Liver (tissue), 9 donors: ENCODE data around the gene HDLBP. TPM values are rescaled to one million over a fixed set of nuclear protein-coding genes. Genes with fewer than 3 reads are reported as not detected.

Experiments
- DNase-seq: peaks from one replicate; pipeline ENCODE4 v3.0.0-alpha.2; 2017; ENCODE audit warnings: low spot score
- H3K27ac ChIP-seq, 2 donors: one replicate each; pipeline ENCODE4 v1.7.0; 2013; ENCODE audit warnings: inconsistent platforms in 2 of 2, low read length in 2 of 2, control low read depth in 1 of 2, low read depth in 1 of 2, mild to moderate bottlenecking in 1 of 2
- H3K27me3 ChIP-seq, 4 donors: one replicate each; pipeline versions ENCODE4 v1.6.1 to v1.7.0; 2013; ENCODE audit warnings: low read length in 3 of 4, inconsistent platforms in 1 of 4, mild to moderate bottlenecking in 1 of 4, moderate library complexity in 1 of 4; ENCODE audit not compliant: control insufficient read depth in 4 of 4, insufficient read depth in 4 of 4
- H3K36me3 ChIP-seq, 4 donors: one replicate each; pipeline versions ENCODE4 v1.6.1 to v1.7.0; 2013; ENCODE audit warnings: low read length in 3 of 4, mild to moderate bottlenecking in 3 of 4, low read depth in 1 of 4, moderate library complexity in 1 of 4; ENCODE audit not compliant: control insufficient read depth in 4 of 4, insufficient read depth in 3 of 4
- H3K4me1 ChIP-seq, 4 donors: one replicate each; pipeline versions ENCODE4 v1.6.1 to v1.7.0; 2013; ENCODE audit warnings: low read length in 3 of 4, mild to moderate bottlenecking in 3 of 4, moderate library complexity in 1 of 4; ENCODE audit not compliant: control insufficient read depth in 4 of 4, insufficient read depth in 4 of 4
- H3K4me3 ChIP-seq, 3 donors: one replicate each; pipeline versions ENCODE4 v1.6.1 to v1.7.0; 2013; ENCODE audit warnings: low read length in 3 of 3, control low read depth in 1 of 3, low read depth in 1 of 3, mild to moderate bottlenecking in 1 of 3
- H3K9ac ChIP-seq, 2 donors: one replicate each; pipeline ENCODE4 v1.7.0; 2013; ENCODE audit warnings: low read length in 2 of 2, mild to moderate bottlenecking in 2 of 2, moderate library complexity in 2 of 2, control low read depth in 1 of 2, low read depth in 1 of 2
- H3K9me3 ChIP-seq, 4 donors: one replicate each; pipeline versions ENCODE4 v1.6.1 to v1.7.0; 2013; ENCODE audit warnings: low read length in 3 of 4; ENCODE audit not compliant: control insufficient read depth in 4 of 4
- EGR1 ChIP-seq, 2 donors: IDR thresholded peaks; 2 replicates each; pipeline ENCODE4 v1.6.1; 2016 to 2018; ENCODE audit warnings: antibody characterized with exemption in 2 of 2, low read depth in 2 of 2
- FOXA1 ChIP-seq: IDR thresholded peaks from 2 replicates; pipeline ENCODE4 v1.6.1; 2016; ENCODE audit warnings: antibody characterized with exemption
- FOXA2 ChIP-seq: IDR thresholded peaks from 2 replicates; pipeline ENCODE4 v1.6.1; 2016; ENCODE audit warnings: antibody characterized with exemption
- GABPA ChIP-seq, 2 donors: IDR thresholded peaks in 1 of 2; conservative IDR thresholded peaks in 1 of 2; 2 replicates each; pipeline ENCODE4 v1.6.1; 2016; ENCODE audit warnings: antibody characterized with exemption in 2 of 2, mild to moderate bottlenecking in 1 of 2, moderate library complexity in 1 of 2
- HNF4A ChIP-seq, 2 donors: conservative IDR thresholded peaks; 2 replicates each; pipeline ENCODE4 v1.6.1; 2016; ENCODE audit warnings: antibody characterized with exemption in 2 of 2, mild to moderate bottlenecking in 2 of 2
- JUND ChIP-seq, 2 donors: IDR thresholded peaks; 2 replicates each; pipeline ENCODE4 v1.6.1; 2016; ENCODE audit warnings: antibody characterized with exemption in 2 of 2
- MAX ChIP-seq: IDR thresholded peaks from 2 replicates; pipeline ENCODE4 v1.6.1; 2016; ENCODE audit warnings: antibody characterized with exemption
- NR2F2 ChIP-seq: IDR thresholded peaks from 2 replicates; pipeline ENCODE4 v1.6.1; 2016; ENCODE audit warnings: antibody characterized with exemption
- RAD21 ChIP-seq, 2 donors: IDR thresholded peaks; 2 replicates each; pipeline ENCODE4 v1.6.1; 2016; ENCODE audit warnings: antibody characterized with exemption in 2 of 2, mild to moderate bottlenecking in 2 of 2
- RXRA ChIP-seq, 2 donors: IDR thresholded peaks; 2 replicates each; pipeline ENCODE4 v1.6.1; 2017 to 2018; ENCODE audit warnings: antibody characterized with exemption in 2 of 2, mild to moderate bottlenecking in 1 of 2
- SP1 ChIP-seq: IDR thresholded peaks from 2 replicates; pipeline ENCODE4 v1.6.1; 2018; ENCODE audit warnings: antibody characterized with exemption, mild to moderate bottlenecking
- TAF1 ChIP-seq: conservative IDR thresholded peaks from 2 replicates; pipeline ENCODE4 v1.6.1; 2016; ENCODE audit warnings: antibody characterized with exemption, mild to moderate bottlenecking
- YY1 ChIP-seq: IDR thresholded peaks from 2 replicates; pipeline ENCODE4 v1.6.1; 2016; ENCODE audit warnings: antibody characterized with exemption, mild to moderate bottlenecking
- WGBS: extraction: QIAGEN DNeasy Blood & Tissue Kit; methylation state at CpG from one replicate; pipeline ENCODE4 v1.1.7; 2013; 5-methylcytosine and 5-hydroxymethylcytosine counted together
- polyA plus RNA-seq, 2 donors: library from polyadenylated mRNA; stranded (reverse) in 1 of 2; unstranded in 1 of 2; fragments of 200-250 nt in 1 of 2; fragments of >200 nt in 1 of 2; fragmentation: Nextera tagmentation in 1 of 2; extraction: Ambion mirVana in 1 of 2; gene quantifications; one replicate each; pipeline versions ENCODE4 v1.2.1 to v1.2.3, GENCODE V29; 2013 to 2015
- total RNA-seq, 2 donors: library from RNA; depleted of rRNA; stranded (reverse); fragments of >200 nt; gene quantifications; one replicate each; pipeline ENCODE4 v1.2.3, GENCODE V29; 2014
- TF ChIP-seq, protein P1 (sequence below): IDR thresholded peaks from 2 replicates; pipeline ENCODE4 v1.6.1; 2016; ENCODE audit warnings: antibody characterized with exemption, mild to moderate bottlenecking
- TF ChIP-seq, protein P2 (sequence below): IDR thresholded peaks from 2 replicates; pipeline ENCODE4 v1.6.1; 2016; ENCODE audit warnings: antibody characterized with exemption
- TF ChIP-seq, protein P3 (sequence below): IDR thresholded peaks from 2 replicates; pipeline ENCODE4 v1.6.1; 2016; ENCODE audit warnings: antibody characterized with exemption
- donor health status: healthy.
- donor health status: healthy.
- donor health status: healthy.
- donor health status: healthy.
- donor health status: healthy.

The HDLBP gene
- total and polyA plus RNA-seq, 4 donors: 219 to 580 (median 258) TPM

DNA sequence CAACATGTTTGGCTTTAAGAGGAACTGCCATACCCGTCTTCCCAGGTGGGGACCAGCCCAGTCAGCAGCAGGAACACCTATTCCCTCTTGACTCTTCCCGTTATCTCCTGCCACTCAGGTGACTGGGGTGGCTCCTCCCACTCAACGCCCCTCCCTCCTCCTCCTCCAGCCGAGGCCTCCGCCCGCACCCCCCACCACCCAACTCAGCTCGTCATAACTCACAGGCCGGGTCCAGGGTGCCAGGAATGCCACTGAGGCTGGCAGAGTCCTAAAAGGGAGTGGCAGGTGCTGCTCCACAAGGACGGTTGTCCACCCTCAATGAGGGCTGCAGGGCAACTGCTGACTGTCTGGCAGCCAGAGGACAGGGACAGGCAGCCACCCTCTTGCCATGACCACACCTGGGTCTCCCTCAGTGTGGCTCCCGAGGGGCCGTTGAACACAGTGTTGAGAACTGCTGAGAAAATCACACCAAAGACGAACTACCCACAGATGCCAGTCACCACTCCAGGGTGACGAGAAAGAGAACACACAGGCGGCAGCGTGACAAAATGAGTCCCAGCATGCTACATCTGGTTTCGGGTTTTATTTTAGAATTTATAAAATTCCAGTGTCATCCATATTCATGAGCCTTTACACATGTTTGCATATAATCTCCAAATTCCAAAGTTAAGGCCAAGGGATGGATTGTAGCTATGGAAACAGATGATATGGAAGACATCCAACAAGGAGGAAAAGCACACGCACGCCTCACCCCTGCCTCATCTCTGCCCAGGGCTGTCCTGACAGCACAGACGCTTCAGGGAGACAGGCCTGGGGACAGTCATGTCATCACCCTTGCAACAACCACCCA lies 88.5 kb downstream of the HDLBP start:
- WGBS: 85% methylated on average over 19 of the region's 19 CpGs
- H3K27ac ChIP-seq: no peak overlapping the region
- no peaks in the 10 kb centered on the region for H3K27me3 ChIP-seq
- H3K36me3 ChIP-seq: peaks cover 26 to 57% (median 44%) of the 10 kb centered on the region in 4 donors
- no peaks in the 10 kb centered on the region for H3K9me3 ChIP-seq
- no peak for DNase-seq
- H3K4me3 ChIP-seq: no peak overlapping the region
- TF ChIP-seq, protein P1, sequence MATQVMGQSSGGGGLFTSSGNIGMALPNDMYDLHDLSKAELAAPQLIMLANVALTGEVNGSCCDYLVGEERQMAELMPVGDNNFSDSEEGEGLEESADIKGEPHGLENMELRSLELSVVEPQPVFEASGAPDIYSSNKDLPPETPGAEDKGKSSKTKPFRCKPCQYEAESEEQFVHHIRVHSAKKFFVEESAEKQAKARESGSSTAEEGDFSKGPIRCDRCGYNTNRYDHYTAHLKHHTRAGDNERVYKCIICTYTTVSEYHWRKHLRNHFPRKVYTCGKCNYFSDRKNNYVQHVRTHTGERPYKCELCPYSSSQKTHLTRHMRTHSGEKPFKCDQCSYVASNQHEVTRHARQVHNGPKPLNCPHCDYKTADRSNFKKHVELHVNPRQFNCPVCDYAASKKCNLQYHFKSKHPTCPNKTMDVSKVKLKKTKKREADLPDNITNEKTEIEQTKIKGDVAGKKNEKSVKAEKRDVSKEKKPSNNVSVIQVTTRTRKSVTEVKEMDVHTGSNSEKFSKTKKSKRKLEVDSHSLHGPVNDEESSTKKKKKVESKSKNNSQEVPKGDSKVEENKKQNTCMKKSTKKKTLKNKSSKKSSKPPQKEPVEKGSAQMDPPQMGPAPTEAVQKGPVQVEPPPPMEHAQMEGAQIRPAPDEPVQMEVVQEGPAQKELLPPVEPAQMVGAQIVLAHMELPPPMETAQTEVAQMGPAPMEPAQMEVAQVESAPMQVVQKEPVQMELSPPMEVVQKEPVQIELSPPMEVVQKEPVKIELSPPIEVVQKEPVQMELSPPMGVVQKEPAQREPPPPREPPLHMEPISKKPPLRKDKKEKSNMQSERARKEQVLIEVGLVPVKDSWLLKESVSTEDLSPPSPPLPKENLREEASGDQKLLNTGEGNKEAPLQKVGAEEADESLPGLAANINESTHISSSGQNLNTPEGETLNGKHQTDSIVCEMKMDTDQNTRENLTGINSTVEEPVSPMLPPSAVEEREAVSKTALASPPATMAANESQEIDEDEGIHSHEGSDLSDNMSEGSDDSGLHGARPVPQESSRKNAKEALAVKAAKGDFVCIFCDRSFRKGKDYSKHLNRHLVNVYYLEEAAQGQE: no peak
- TF ChIP-seq FOXA1 (no peak), RXRA (IDR thresholded peaks at IDR 0.05) (no peak), SP1 (peak; percentile 22), TAF1 (no peak), EGR1 (IDR thresholded peaks at IDR 0.05; ENCODE audit: low read depth in 2 of 2) (no peak), NR2F2 (no peak)
- peaks cover 0 to 11% (median 5%) of the 10 kb centered on the region in 4 donors for H3K4me1 ChIP-seq
- H3K9ac ChIP-seq: no peak overlapping the region

- H3K9me3 ChIP-seq: no peaks in the 10 kb centered on the region
- H3K4me3 ChIP-seq: no peak overlapping the region
- no peak for DNase-seq
- WGBS: 94% methylated on average over 16 of the region's 16 CpGs
- H3K9ac ChIP-seq: no peak overlapping the region
- TF ChIP-seq FOXA2 (no peak), GABPA (IDR thresholded peaks at IDR 0.05 in 1 of 2, conservative IDR thresholded peaks at IDR 0.05 in 1 of 2) (no peak), RAD21 (IDR thresholded peaks at IDR 0.05) (no peak), HNF4A (conservative IDR thresholded peaks at IDR 0.05) (no peak)
- TF ChIP-seq, protein P2, sequence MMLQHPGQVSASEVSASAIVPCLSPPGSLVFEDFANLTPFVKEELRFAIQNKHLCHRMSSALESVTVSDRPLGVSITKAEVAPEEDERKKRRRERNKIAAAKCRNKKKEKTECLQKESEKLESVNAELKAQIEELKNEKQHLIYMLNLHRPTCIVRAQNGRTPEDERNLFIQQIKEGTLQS: no peak
- no peak overlapping the region for H3K27ac ChIP-seq
- H3K27me3 ChIP-seq: no peaks in the 10 kb centered on the region
- peaks cover 26 to 50% (median 37%) of the 10 kb centered on the region in 4 donors for H3K36me3 ChIP-seq
- H3K4me1 ChIP-seq: peaks cover 0 to 11% (median 5%) of the 10 kb centered on the region in 4 donors
Measured at GRCh38 chr2:241225983-241226382, 89.5 kb downstream of the HDLBP start.

DNA sequence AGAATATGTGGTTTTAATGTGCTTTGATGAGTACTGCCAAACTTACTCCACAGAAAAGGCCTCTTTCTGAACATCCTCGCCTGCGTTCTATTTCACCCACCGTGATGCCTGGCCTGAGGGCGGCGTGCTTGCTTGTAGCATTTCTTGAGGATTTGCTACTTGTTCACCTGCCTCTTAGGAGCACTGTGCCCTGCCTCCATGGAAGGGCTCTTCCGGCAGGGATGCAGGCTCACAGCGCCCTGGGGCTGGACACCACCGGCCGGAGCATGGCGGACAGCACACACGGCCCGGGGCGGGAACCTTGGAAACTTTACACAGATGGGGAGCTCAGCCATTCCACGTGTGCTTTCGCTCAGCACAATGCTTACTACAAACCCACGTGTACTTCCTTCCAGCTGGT lies 89.9 kb downstream of the HDLBP start:
- Histone ChIP-seq H3K27ac (no peak overlapping the region), H3K36me3 (peaks cover 22 to 46% (median 32%) of the 10 kb centered on the region in 4 donors), H3K9ac (no peak overlapping the region), H3K9me3 (no peaks in the 10 kb centered on the region), H3K27me3 (no peaks in the 10 kb centered on the region), H3K4me3 (no peak overlapping the region), H3K4me1 (peaks cover 0 to 11% (median 5%) of the 10 kb centered on the region in 4 donors)
- WGBS: 92% methylated on average over 16 of the region's 16 CpGs
- TF ChIP-seq FOXA2 (no peak), MAX (no peak), GABPA (IDR thresholded peaks at IDR 0.05 in 1 of 2, conservative IDR thresholded peaks at IDR 0.05 in 1 of 2) (no peak), JUND (IDR thresholded peaks at IDR 0.05) (no peak), YY1 (no peak), EGR1 (IDR thresholded peaks at IDR 0.05; ENCODE audit: low read depth in 2 of 2) (no peak), FOXA1 (no peak), HNF4A (conservative IDR thresholded peaks at IDR 0.05) (no peak), RAD21 (IDR thresholded peaks at IDR 0.05) (no peak), RXRA (IDR thresholded peaks at IDR 0.05) (no peak)
- TF ChIP-seq, protein P3, sequence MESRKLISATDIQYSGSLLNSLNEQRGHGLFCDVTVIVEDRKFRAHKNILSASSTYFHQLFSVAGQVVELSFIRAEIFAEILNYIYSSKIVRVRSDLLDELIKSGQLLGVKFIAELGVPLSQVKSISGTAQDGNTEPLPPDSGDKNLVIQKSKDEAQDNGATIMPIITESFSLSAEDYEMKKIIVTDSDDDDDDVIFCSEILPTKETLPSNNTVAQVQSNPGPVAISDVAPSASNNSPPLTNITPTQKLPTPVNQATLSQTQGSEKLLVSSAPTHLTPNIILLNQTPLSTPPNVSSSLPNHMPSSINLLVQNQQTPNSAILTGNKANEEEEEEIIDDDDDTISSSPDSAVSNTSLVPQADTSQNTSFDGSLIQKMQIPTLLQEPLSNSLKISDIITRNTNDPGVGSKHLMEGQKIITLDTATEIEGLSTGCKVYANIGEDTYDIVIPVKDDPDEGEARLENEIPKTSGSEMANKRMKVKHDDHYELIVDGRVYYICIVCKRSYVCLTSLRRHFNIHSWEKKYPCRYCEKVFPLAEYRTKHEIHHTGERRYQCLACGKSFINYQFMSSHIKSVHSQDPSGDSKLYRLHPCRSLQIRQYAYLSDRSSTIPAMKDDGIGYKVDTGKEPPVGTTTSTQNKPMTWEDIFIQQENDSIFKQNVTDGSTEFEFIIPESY: no peak
- TF ChIP-seq, protein P2: no peak
- TF ChIP-seq, protein P1: no peak
- DNase-seq: no peak
